Gastrocnemius medialis (tissue), 4 donors: ENCODE measurements around the gene RABGAP1.

ENCODE experiments used
- POLR2A ChIP-seq, 2 donors: fragments of 450-650 bp; IDR thresholded peaks; one replicate each; pipeline ENCODE4 v1.6.1; 2017; ENCODE audit warnings: antibody characterized with exemption in 2 of 2, mild to moderate bottlenecking in 2 of 2, moderate library complexity in 2 of 2
- TF ChIP-seq, protein P1 (sequence below), 5 experiments: fragments of 450-650 bp in 3 of 5; fragments of 200-600 bp in 2 of 5; sonication (generic) in 2 of 5; IDR thresholded peaks in 4 of 5; conservative IDR thresholded peaks in 1 of 5; 1 replicate in 4 of 5; 2 replicates in 1 of 5; pipeline ENCODE4 v1.5.1; 2016 to 2019; ENCODE audit warnings: antibody characterized with exemption in 5 of 5, mild to moderate bottlenecking in 3 of 5, moderate library complexity in 3 of 5

DNA sequence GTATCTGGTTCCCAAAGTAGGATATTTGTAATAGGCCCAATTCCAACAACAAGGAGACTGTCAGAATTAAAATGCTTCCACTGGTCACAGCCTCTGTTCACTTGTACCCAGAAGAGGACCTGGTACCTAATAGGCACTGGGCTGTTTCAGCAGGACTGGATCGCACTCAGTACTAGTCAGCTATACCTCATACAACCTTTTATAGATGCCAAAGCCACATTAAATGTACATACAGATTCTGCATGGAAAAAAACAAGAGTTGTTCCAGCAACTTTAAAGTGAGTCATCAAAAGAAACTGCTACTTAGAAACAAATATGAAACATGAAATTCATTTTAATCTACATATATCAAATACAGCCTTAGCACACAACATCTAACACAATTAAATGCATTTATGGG is 180.1 kb downstream of the RABGAP1 start:
- TF ChIP-seq POLR2A (IDR thresholded peaks at IDR 0.05) = no peak
- TF ChIP-seq, protein P1, sequence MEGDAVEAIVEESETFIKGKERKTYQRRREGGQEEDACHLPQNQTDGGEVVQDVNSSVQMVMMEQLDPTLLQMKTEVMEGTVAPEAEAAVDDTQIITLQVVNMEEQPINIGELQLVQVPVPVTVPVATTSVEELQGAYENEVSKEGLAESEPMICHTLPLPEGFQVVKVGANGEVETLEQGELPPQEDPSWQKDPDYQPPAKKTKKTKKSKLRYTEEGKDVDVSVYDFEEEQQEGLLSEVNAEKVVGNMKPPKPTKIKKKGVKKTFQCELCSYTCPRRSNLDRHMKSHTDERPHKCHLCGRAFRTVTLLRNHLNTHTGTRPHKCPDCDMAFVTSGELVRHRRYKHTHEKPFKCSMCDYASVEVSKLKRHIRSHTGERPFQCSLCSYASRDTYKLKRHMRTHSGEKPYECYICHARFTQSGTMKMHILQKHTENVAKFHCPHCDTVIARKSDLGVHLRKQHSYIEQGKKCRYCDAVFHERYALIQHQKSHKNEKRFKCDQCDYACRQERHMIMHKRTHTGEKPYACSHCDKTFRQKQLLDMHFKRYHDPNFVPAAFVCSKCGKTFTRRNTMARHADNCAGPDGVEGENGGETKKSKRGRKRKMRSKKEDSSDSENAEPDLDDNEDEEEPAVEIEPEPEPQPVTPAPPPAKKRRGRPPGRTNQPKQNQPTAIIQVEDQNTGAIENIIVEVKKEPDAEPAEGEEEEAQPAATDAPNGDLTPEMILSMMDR (IDR thresholded peaks at IDR 0.05 in 4 of 5, conservative IDR thresholded peaks at IDR 0.05 in 1 of 5) = no peak
